Esophagus squamous epithelium (tissue), 5 donors: ENCODE results near the gene ATRNL1. TPM values are rescaled to one million over a fixed set of nuclear protein-coding genes. Genes with fewer than 3 reads are reported as not detected.

Source experiments
- DNase-seq: peaks from one replicate; lab custom pipeline; 2025; lab: John Stamatoyannopoulos, UW
- H3K27ac ChIP-seq, 4 donors: fragments of 200-600 bp; sonication (generic); one replicate each; pipeline ENCODE4 v1.5.1; 2016 to 2019; ENCODE audit warnings: mild to moderate bottlenecking in 1 of 4
- H3K27me3 ChIP-seq, 4 donors: fragments of 200-600 bp; sonication (generic); 1 replicate in 3 of 4; 2 replicates in 1 of 4; pipeline versions ENCODE4 v1.5.1 to v1.6.0; 2017 to 2021; ENCODE audit warnings: antibody characterized with exemption in 1 of 4
- H3K36me3 ChIP-seq, 3 donors: fragments of 200-600 bp; sonication (generic); one replicate each; pipeline ENCODE4 v1.5.1; 2016 to 2019
- H3K4me1 ChIP-seq, 3 donors: fragments of 200-600 bp; sonication (generic); one replicate each; pipeline ENCODE4 v1.5.1; 2017 to 2019
- H3K4me3 ChIP-seq, 4 donors: fragments of 200-600 bp; sonication (generic); 1 replicate in 3 of 4; 2 replicates in 1 of 4; pipeline ENCODE4 v1.5.1; 2016 to 2019; ENCODE audit warnings: mild to moderate bottlenecking in 2 of 4, moderate library complexity in 1 of 4
- H3K9me3 ChIP-seq, 3 donors: fragments of 200-600 bp; sonication (generic); one replicate each; pipeline ENCODE4 v1.5.1; 2016 to 2019
- POLR2A ChIP-seq, 4 donors: fragments of 450-650 bp; IDR thresholded peaks; one replicate each; pipeline ENCODE4 v1.6.1; 2017; ENCODE audit warnings: antibody characterized with exemption in 4 of 4, mild to moderate bottlenecking in 4 of 4, moderate library complexity in 3 of 4
- WGBS, 2 donors: methylation state at CpG; one replicate each; pipeline ENCODE4 v1.1.5; 2018; 5-methylcytosine and 5-hydroxymethylcytosine counted together
- intact Hi-C: fragments of 100-400 bp; cut with DNase I; formaldehyde crosslinking; loops from one replicate; pipeline ENCODE4 v1.15.0; 2022
- total RNA-seq, 4 donors: library from RNA; depleted of rRNA; stranded (reverse); fragments of >200 nt; gene quantifications; one replicate each; pipeline ENCODE4 v1.1.0, GENCODE V29; 2016
- TF ChIP-seq, protein P1 (sequence below), 6 experiments: fragments of 450-650 bp in 4 of 6; fragments of 200-600 bp in 2 of 6; sonication (generic) in 2 of 6; IDR thresholded peaks; one replicate each; pipeline ENCODE4 v1.5.1; 2016 to 2019; ENCODE audit warnings: antibody characterized with exemption in 6 of 6, mild to moderate bottlenecking in 4 of 6, moderate library complexity in 4 of 6
- donor health status: DM: yes; HTN: yes; CAD: no.

Gene ATRNL1
- total RNA-seq, 4 donors from 2014 or later, result 0.64 to 15.1 (median 2.6) TPM

DNA sequence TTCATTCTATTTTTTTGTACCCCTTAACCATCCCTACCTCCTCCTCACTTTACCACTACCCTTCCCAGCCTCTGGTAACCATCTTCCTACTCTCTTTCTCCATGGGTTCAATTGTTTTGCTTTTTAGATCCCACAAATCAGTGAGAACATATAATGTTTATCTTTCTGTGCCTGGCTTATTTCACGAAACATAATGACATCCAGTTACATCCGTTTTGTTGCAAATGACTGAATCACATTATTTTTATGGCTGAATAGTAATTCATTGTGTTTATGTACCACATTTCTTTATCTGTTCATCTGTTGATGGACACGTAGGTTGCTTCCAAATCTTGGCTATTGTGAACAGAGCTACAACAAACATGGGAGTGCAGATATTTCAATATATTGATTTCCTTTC lies 24.1 kb downstream of the ATRNL1 start:
- no peak for DNase-seq
- Histone ChIP-seq H3K27ac (no peak overlapping the region), H3K27me3 (peaks cover 0 to 5% (median 2%) of the 10 kb centered on the region in 4 donors), H3K4me1 (no peaks in the 10 kb centered on the region), H3K4me3 (no peak overlapping the region), H3K36me3 (no peaks in the 10 kb centered on the region), H3K9me3 (no peaks in the 10 kb centered on the region)
- TF ChIP-seq, protein P1, sequence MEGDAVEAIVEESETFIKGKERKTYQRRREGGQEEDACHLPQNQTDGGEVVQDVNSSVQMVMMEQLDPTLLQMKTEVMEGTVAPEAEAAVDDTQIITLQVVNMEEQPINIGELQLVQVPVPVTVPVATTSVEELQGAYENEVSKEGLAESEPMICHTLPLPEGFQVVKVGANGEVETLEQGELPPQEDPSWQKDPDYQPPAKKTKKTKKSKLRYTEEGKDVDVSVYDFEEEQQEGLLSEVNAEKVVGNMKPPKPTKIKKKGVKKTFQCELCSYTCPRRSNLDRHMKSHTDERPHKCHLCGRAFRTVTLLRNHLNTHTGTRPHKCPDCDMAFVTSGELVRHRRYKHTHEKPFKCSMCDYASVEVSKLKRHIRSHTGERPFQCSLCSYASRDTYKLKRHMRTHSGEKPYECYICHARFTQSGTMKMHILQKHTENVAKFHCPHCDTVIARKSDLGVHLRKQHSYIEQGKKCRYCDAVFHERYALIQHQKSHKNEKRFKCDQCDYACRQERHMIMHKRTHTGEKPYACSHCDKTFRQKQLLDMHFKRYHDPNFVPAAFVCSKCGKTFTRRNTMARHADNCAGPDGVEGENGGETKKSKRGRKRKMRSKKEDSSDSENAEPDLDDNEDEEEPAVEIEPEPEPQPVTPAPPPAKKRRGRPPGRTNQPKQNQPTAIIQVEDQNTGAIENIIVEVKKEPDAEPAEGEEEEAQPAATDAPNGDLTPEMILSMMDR (IDR thresholded peaks at IDR 0.05), result no peak
- TF ChIP-seq POLR2A (IDR thresholded peaks at IDR 0.05), result no peak
- intact Hi-C loops, result no loop called here
- WGBS, 2 donors, result 74 to 84% methylated on average over 3 of the region's 3 CpGs

DNA sequence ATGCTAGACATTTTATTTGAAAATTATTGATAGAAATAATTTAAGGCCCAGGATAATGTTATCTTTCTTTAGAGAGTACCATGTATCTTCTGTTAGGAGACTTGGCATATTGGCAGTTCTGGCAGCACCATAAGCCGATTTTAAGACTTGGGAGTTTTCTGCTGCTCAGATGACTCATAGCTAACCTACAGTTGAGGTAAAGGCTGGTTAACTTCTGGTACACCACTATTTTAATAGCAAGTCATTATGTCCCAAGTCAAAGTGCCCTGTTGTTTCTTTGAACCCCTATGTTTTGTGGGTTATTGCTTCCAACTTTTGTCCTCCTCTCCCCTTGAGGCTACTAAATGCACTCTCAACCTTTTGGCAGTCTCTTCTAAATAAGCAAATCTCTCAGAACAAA lies 25.2 kb downstream of the ATRNL1 start:
- no peak for DNase-seq
- Histone ChIP-seq H3K27ac (no peak overlapping the region), H3K4me1 (no peaks in the 10 kb centered on the region), H3K4me3 (no peak overlapping the region), H3K9me3 (no peaks in the 10 kb centered on the region), H3K27me3 (peaks cover 0 to 3% (median under 1%) of the 10 kb centered on the region in 4 donors), H3K36me3 (no peaks in the 10 kb centered on the region)
- 32% methylated on average over 1 of the region's 1 CpG for WGBS, 2 donors
- TF ChIP-seq, protein P1 (IDR thresholded peaks at IDR 0.05), result no peak
- TF ChIP-seq POLR2A (IDR thresholded peaks at IDR 0.05), result no peak
- intact Hi-C loops, result no loop called here

DNA sequence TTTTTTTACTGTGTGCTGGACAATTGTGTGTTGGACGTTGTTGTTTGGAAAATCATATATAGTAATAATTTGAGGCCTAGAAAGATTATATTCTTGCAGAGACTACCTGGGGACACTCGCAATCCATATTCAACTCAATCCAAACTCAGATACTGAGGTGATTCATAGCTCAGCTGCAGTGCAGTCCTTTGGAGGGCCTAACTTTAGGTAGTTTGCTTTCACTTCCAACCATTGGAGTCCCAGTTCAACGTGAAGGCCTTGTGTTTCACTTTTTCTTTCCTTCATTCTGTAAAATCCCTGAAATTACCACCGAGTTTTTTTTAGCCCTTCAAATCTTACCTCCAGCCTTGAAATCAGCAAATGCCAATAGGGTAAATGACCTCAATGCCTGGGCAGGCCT lies 32.3 kb downstream of the ATRNL1 start:
- intact Hi-C loops, result no loop called here
- 54 to 72% methylated on average over 4 of the region's 4 CpGs for WGBS, 2 donors

DNA sequence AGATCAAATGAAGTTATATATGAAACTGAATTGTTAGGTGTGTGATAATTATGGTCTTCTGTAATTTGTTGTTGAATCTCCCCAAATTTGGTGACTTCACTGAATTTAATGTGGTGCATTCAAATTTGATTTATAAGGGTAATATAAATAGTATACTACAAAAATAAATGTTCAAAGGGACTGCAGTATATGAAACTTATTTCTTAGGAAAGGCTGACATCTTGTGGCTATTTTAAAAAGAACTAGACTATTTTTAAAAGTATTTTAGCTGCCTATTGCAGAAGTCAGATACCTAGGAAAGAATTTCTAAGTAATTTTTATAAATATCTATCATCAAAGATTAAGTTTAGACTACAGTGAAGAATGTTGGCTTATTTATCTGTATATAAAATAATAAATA lies 36.6 kb downstream of the ATRNL1 start:
- H3K4me3 ChIP-seq, result no peak overlapping the region

More for the DNA sequence above, 32.3 kb downstream of the ATRNL1 start:
- Histone ChIP-seq H3K4me3 (no peak overlapping the region), H3K36me3 (no peaks in the 10 kb centered on the region), H3K27me3 (no peaks in the 10 kb centered on the region), H3K4me1 (no peaks in the 10 kb centered on the region), H3K27ac (no peak overlapping the region), H3K9me3 (no peaks in the 10 kb centered on the region)
- no peak for DNase-seq
- TF ChIP-seq, protein P1 (IDR thresholded peaks at IDR 0.05), result no peak
- no peak for TF ChIP-seq POLR2A (IDR thresholded peaks at IDR 0.05)

DNA sequence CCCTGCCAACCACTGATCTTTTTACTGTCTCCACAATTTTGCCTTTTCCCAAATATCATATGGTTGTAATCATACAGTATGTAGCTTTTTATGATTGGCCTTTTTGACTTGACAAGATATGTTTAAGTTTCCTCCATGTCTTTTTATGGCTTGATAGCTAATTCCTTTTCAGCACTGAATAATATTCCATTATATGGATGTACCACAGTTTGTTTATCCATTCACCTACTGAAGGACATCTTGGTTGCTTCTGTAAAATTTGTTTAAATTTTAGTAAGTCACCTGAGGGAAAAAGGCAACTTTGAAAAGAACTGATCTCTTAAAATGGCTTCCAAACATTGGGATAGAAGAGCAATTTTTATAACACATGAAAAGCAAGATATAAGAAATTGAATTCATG lies 43.5 kb downstream of the ATRNL1 start:
- Histone ChIP-seq H3K4me1 (no peaks in the 10 kb centered on the region), H3K9me3 (no peaks in the 10 kb centered on the region), H3K36me3 (no peaks in the 10 kb centered on the region), H3K4me3 (no peak overlapping the region), H3K27me3 (no peaks in the 10 kb centered on the region), H3K27ac (no peak overlapping the region)
- TF ChIP-seq, protein P1 (IDR thresholded peaks at IDR 0.05), result no peak
- no peak for TF ChIP-seq POLR2A (IDR thresholded peaks at IDR 0.05)
- DNase-seq, result no peak
- intact Hi-C loops, result no loop called here

More for the DNA sequence above, 36.6 kb downstream of the ATRNL1 start:
- no peak for DNase-seq
- Histone ChIP-seq H3K27ac (no peak overlapping the region), H3K36me3 (no peaks in the 10 kb centered on the region), H3K9me3 (no peaks in the 10 kb centered on the region), H3K4me1 (no peaks in the 10 kb centered on the region), H3K27me3 (no peaks in the 10 kb centered on the region)
- TF ChIP-seq POLR2A (IDR thresholded peaks at IDR 0.05), result no peak
- TF ChIP-seq, protein P1 (IDR thresholded peaks at IDR 0.05), result peak in 3 of 6 experiments; percentile 35 to 53 (median 36)
- intact Hi-C loops, result no loop called here
